Stimulated activated CD4-positive, alpha-beta T cell treated with anti-CD3 and anti-CD28 coated beads, Interleukin-4, amount 100 ng/mL, for 4 hours (primary cell): Measurements from ENCODE around the gene WWC2.
"Not testable (repeated sequence)": the region's sequence is repeated elsewhere in the genome, so short reads cannot be mapped to it uniquely, and the experiment has no call there.

Experiments used
- DNase-seq, 2 experiments: peaks; one replicate each; pipeline ENCODE4 v3.0.0-alpha.2; 2020

Gene WWC2

GRCh38 chr4:183101956-183102480 lies 3.0 kb downstream of the WWC2 start:
- DNase-seq = no peak

- DNase-seq = no peak
Observed at GRCh38 chr4:183105092-183105491, 6.0 kb downstream of the WWC2 start.

DNA sequence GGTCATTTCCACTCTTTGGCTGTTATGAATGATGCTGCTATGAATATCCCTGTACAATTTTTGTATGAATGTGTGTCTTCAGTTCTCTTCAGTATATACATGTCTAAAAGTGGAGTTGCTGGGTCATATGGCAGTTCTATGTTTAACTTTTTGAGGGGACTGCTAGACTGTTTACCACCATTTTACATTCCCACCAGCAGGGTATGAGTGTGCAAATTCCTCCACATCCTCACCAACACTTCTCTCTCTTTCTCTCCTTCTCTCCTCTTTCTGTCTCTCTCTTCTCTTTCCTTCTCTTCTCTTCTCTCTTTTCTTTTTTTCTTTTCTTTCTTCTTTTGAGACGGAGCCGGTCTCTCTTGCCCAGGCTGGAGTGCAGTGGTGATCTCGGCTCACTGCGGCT lies 7.8 kb downstream of the WWC2 start:
- no peak for DNase-seq

DNA sequence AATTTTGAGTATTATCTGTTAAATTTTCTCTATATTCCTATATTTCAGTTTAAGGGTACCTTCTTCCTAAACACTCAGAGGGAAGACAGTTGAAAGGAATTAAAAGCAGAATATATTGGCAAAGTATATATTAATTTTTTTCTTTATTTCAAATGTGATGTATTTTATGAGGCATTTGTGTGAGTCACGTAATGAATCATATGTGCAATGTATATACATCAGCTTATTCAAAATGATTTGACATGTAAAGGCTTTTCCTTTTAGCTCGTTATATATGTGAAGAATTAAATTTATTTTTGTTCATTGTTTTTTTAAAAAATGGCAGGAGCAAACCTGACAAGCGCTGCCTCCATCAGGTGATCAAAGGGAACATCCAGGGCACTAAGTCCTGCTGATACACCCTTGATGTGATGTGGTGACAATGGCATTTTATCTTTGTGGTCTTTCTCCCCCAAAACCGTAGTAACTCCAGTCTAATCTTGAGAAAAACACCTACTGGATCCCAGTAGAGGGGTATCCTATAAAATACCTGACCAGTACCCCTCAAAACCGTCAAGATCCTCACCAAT lies 8.9 kb downstream of the WWC2 start:
- DNase-seq = no peak

DNA sequence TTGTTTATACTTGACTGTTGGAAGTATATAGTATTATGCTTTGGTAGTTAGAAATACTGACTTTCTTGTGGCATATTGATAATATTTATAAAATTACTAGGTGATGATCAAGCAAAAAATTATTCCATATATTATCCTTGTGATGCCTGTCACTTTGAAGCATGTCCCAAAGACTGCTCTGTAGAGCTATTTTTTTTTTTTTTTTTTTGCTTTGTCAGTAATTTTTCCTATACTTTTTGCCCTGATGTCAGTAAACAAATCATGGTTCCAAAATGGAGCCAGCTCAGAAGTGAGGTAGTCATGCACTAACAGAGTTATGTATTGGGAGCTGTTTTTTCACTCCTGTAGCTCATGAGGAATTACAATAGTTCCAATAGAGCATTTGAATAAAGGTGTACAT lies 11.2 kb downstream of the WWC2 start:
- DNase-seq = no peak

DNA sequence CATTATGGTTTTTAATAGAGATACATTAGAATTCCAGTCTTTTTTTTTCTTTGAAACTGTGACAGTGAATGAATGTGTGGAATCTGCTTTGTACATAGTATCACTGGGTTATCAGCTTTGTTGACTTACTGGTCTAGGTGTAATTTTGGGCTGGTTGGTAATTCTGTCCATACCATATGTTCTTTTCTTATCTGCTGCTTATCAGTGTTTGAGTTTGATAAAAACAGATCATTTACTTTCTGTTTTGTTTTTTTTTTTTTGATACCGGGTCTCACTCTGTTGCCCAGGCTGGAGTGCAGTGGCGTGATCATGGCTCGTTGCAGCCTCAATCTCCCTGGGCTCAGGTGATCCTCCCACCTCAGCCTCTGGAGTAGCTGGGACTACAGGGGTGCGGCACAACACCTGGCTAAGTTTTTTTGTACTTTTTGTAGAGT lies 12.4 kb downstream of the WWC2 start:
- DNase-seq = no peak

GRCh38 chr4:183118141-183118540 lies 19.1 kb downstream of the WWC2 start:
- no peak for DNase-seq

DNA sequence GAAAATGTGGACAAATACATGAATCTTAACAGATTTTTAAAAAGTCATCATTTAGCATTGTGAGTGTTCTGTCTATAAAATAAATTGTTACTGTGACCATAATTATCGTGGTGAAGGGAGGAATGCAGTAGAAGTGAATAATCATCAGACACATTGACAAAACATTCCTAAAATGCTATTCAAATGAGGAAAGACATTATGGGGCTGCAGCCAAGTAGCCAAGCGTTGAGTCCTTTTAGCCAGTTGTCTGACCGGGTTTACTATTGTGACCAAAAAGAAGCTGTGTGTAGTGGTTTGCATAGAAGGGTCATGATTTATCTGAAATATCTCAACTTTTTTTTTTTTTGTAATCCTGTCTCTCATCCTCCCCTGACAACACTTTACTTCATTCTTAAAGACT lies 19.5 kb downstream of the WWC2 start:
- DNase-seq = no peak

GRCh38 chr4:183121660-183122059 lies 22.6 kb downstream of the WWC2 start:
- DNase-seq = not testable (repeated sequence)

- no peak for DNase-seq
Observed at GRCh38 chr4:183124228-183124627, 25.2 kb downstream of the WWC2 start.

- DNase-seq = no peak
Observed at GRCh38 chr4:183124865-183125264, 25.8 kb downstream of the WWC2 start.

DNA sequence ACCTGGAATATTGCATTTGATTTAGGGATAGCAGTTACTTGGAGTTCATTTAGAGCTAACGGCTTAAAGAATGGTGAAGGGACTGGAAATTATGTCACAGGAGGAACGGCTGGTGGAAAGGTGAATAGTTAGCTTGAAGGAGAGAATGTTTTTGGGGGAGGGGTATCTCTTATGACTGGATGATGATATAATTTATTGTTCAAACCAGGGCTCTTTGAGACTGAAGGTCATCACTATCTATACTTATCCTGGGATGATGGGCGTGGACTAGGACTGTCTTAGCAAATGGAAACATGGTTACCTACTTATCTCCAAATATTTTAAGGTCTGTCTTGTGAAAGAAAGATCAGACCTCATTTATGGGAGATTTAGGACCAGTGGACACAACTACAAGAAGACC lies 30.1 kb downstream of the WWC2 start:
- no peak for DNase-seq

DNA sequence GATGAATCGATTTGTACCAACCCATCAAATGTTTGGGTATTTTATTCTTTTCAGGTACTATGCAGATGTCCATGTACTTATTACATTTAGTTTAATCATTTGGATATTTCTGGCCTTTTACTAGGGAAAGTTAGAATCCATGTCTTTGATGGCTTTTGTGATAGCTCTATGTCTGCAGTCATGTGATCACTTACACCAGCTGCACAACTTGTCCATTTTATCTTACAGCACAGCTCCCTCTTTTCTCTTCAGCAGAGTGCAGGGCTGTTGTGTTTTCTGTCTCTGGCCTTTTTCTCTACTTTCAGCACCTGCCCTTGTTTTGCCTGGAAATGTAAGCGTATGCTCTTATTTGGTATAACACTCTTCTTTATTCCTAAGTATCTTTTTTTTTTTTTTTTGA lies 30.6 kb downstream of the WWC2 start:
- no peak for DNase-seq

GRCh38 chr4:183130328-183131155 lies 31.5 kb downstream of the WWC2 start:
- DNase-seq = no peak

DNA sequence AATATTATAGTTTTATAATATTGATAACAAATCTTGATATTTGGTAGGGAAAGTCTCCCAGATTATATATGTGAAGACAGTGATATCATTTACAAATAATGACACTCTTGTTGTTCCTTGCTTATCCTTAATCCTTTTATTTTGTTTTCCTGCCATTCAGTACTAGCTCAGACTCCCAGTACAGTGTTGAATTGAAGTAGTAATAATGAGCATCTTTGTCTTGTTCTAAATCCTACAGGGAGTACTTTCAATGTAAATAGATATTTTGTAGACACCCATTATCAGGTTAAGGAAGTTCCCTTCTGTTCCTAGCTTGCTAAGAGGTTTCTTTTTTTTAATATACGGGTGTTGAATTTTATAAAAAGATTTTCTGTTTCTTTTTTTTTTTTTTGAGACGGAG lies 33.0 kb downstream of the WWC2 start:
- DNase-seq = no peak

DNA sequence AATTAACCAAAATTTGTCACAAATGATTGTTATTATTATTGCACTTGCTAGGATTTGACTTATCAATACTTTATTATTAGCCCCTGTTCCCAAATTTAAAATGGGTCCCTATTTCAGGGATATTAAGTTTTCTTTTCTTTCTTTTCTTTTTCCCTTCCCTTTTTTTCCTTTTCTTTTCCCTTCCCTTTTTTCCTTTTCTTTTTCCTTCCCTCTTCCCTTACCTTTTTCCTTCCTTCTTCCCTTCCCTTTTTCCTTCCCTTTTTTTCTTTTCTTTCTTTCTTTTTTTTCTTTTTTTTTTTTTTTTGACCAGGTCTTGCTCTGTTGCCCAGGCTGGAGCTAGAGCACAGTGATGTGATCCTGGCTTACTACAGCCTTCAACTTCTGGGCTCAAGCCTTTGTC lies 33.8 kb downstream of the WWC2 start:
- no peak for DNase-seq

DNA sequence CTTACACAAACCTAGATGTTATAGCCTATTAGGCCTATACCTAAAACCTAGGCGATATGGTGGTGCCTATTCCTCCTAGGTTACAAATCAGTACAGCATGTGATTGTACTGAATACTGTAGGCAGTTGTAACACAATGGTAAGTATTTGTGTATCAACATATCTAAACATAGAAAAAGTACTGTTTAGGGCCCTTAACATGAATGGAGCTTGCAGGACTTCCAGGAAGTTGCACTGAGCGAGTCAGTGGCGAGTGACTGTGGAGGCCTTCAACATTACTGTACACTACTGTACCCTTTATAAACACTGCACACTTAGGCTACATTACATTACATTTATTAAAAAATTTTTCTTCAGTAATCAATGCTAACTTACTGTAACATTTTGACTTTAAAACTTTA lies 37.8 kb downstream of the WWC2 start:
- DNase-seq = no peak

- no peak for DNase-seq
Observed at GRCh38 chr4:183139058-183139750, 40.1 kb downstream of the WWC2 start.

GRCh38 chr4:183139972-183140570 lies 41.0 kb downstream of the WWC2 start:
- DNase-seq = no peak

DNA sequence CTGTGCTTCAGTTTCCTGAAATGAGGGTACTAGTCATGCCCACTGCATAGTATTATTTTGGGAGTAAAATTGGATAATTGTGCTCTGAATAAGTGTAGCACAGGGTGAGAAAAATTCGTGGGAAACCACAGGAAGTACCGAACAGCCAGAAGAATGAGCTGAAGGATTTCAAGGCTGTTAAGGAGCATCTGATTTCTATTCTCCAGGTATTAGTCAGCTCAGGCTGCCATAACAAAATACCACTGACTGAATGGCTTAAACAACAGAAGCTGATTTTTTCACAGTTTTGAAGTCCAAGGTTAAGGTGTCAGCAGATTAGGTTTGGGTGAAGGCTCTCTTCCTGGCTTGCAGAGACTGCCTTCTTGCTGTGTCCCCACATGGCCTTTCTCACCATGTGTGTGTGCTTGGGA lies 41.9 kb downstream of the WWC2 start:
- DNase-seq = no peak

GRCh38 chr4:183141997-183142396 lies 42.9 kb downstream of the WWC2 start:
- DNase-seq = no peak

GRCh38 chr4:183142571-183143550 lies 43.8 kb downstream of the WWC2 start:
- no peak for DNase-seq
